GM23338 (cell line): ENCODE results near the gene FFAR2. TPM values are rescaled to one million over a fixed set of nuclear protein-coding genes. Genes with fewer than 3 reads are reported as not detected.

Experiments
- ATAC-seq: fragments of 200-7000 bp; cut with Tn5 transposase; 3 replicates; pipeline ENCODE4 v1.9.1; 2020
- DNase-seq: peaks from one replicate; pipeline ENCODE4 v3.0.0-alpha.2; 2015; ENCODE audit warnings: low spot score
- H2AFZ ChIP-seq: fragments of 200-600 bp; sonication (generic); 2 replicates; pipeline ENCODE4 v1.8.0; 2016; ENCODE audit warnings: antibody characterized with exemption, mild to moderate bottlenecking, moderate library complexity
- H3F3A ChIP-seq: fragments of 200-600 bp; sonication (generic); replicated peaks from 2 replicates; pipeline ENCODE4 v1.8.0; 2017; ENCODE audit warnings: antibody characterized with exemption, mixed run types, low read depth
- H3K27ac ChIP-seq: fragments of 200-600 bp; sonication (generic); 2 replicates; pipeline ENCODE4 v1.6.1; 2016; ENCODE audit warnings: low read depth
- H3K27me3 ChIP-seq: fragments of 200-600 bp; sonication (generic); 2 replicates; pipeline ENCODE4 v1.8.0; 2016; ENCODE audit warnings: mild to moderate bottlenecking, mixed run types, moderate library complexity; ENCODE audit not compliant: insufficient read depth
- H3K36me3 ChIP-seq: fragments of 200-600 bp; sonication (generic); 2 replicates; pipeline ENCODE4 v1.8.0; 2016; ENCODE audit warnings: mild to moderate bottlenecking; ENCODE audit not compliant: insufficient read depth
- H3K4me1 ChIP-seq: fragments of 200-600 bp; sonication (generic); 2 replicates; pipeline ENCODE4 v1.8.0; 2016; ENCODE audit warnings: mild to moderate bottlenecking, moderate library complexity; ENCODE audit not compliant: insufficient read depth
- H3K4me2 ChIP-seq: fragments of 200-600 bp; sonication (generic); 2 replicates; pipeline ENCODE4 v1.7.1; 2017; ENCODE audit warnings: mixed run types
- H3K4me3 ChIP-seq: fragments of 200-600 bp; sonication (generic); 2 replicates; pipeline ENCODE4 v1.6.1; 2016; ENCODE audit warnings: mixed run types
- H3K79me2 ChIP-seq: fragments of 200-600 bp; sonication (generic); replicated peaks from 2 replicates; pipeline ENCODE4 v1.8.0; 2017; ENCODE audit warnings: mild to moderate bottlenecking; ENCODE audit not compliant: insufficient read depth
- H3K9me2 ChIP-seq: fragments of 200-600 bp; sonication (generic); 2 replicates; pipeline ENCODE4 v1.8.0; 2017; ENCODE audit not compliant: insufficient read depth
- H4K20me1 ChIP-seq: fragments of 200-600 bp; sonication (generic); replicated peaks from 2 replicates; pipeline ENCODE4 v1.8.0; 2017; ENCODE audit warnings: mild to moderate bottlenecking; ENCODE audit not compliant: insufficient read depth
- H3K27ac Mint-ChIP-seq: 2 replicates; pipeline ENCODE4 v1.8.0; 2020; ENCODE audit warnings: inconsistent platforms, mild to moderate bottlenecking, moderate library complexity, mixed read lengths
- H3K27me3 Mint-ChIP-seq: 3 replicates; pipeline ENCODE4 v1.8.0; 2022; ENCODE audit warnings: low read depth, mild to moderate bottlenecking, moderate library complexity, mixed read lengths, inconsistent platforms; ENCODE audit not compliant: insufficient read depth, poor library complexity
- H3K36me3 Mint-ChIP-seq: 3 replicates; pipeline ENCODE4 v1.8.0; 2021; ENCODE audit warnings: low read depth, mild to moderate bottlenecking, inconsistent platforms, moderate library complexity, mixed read lengths
- H3K4me1 Mint-ChIP-seq: 3 replicates; pipeline ENCODE4 v1.8.0; 2020; ENCODE audit warnings: mild to moderate bottlenecking, inconsistent platforms, mixed read lengths
- H3K4me3 Mint-ChIP-seq: 3 replicates; pipeline ENCODE4 v1.8.0; 2021; ENCODE audit warnings: moderate library complexity, mild to moderate bottlenecking, inconsistent platforms, mixed read lengths
- H3K9me3 Mint-ChIP-seq: 3 replicates; pipeline ENCODE4 v1.8.0; 2020; ENCODE audit warnings: moderate library complexity, mild to moderate bottlenecking, inconsistent platforms, mixed read lengths
- CREB1 ChIP-seq: fragments of 250-450 bp; sonication (Bioruptor Pico); IDR thresholded peaks from 2 replicates; pipeline ENCODE4 v1.5.0; 2020; ENCODE audit warnings: low read depth, mild to moderate bottlenecking, moderate library complexity
- CTCF ChIP-seq, 2 experiments: fragments of 200-600 bp in 1 of 2; sonication (generic) in 1 of 2; conservative IDR thresholded peaks; 2 replicates each; pipeline versions ENCODE4 v1.5.1 to v1.6.1; 2016 to 2017; ENCODE audit warnings: antibody characterized with exemption in 2 of 2, low read depth in 2 of 2, mild to moderate bottlenecking in 2 of 2, moderate library complexity in 1 of 2
- ETS1 ChIP-seq: IDR thresholded peaks from 2 replicates; pipeline ENCODE4 v1.6.1; 2016; ENCODE audit warnings: antibody characterized with exemption
- EZH2 ChIP-seq: fragments of 200-600 bp; sonication (generic); IDR thresholded peaks from one replicate; pipeline ENCODE4 v1.8.0; 2017; ENCODE audit warnings: antibody characterized with exemption, mild to moderate bottlenecking, low read depth; ENCODE audit not compliant: unreplicated experiment
- EZH2phosphoT487 ChIP-seq: fragments of 200-600 bp; sonication (generic); IDR thresholded peaks from one replicate; pipeline ENCODE4 v1.8.1; 2018; ENCODE audit warnings: antibody characterized with exemption; ENCODE audit not compliant: unreplicated experiment
- JUNB ChIP-seq: IDR thresholded peaks from one replicate; pipeline ENCODE4 v1.6.1; 2016; ENCODE audit warnings: antibody characterized with exemption; ENCODE audit not compliant: unreplicated experiment
- NANOG ChIP-seq: IDR thresholded peaks from 2 replicates; pipeline ENCODE4 v1.6.1; 2016; ENCODE audit warnings: antibody characterized with exemption, borderline replicate concordance
- POLR2AphosphoS5 ChIP-seq: IDR thresholded peaks from 2 replicates; pipeline ENCODE4 v1.6.1; 2016; ENCODE audit warnings: antibody characterized with exemption, low read depth
- STAT1 ChIP-seq: IDR thresholded peaks from one replicate; pipeline ENCODE4 v1.6.1; 2016; ENCODE audit warnings: antibody characterized with exemption; ENCODE audit not compliant: unreplicated experiment
- ZNF114 ChIP-seq: fragments of 250-450 bp; sonication (Bioruptor Pico); IDR thresholded peaks from 2 replicates; pipeline ENCODE4 v1.5.0; 2020; ENCODE audit warnings: mild to moderate bottlenecking, moderate library complexity
- ZNF331 ChIP-seq: fragments of 250-450 bp; sonication (Bioruptor Pico); IDR thresholded peaks from 2 replicates; pipeline ENCODE4 v1.5.0; 2020; ENCODE audit warnings: low read depth, mild to moderate bottlenecking, moderate library complexity
- polyA plus RNA-seq: library from polyadenylated mRNA; unstranded; fragments of >200 nt; fragmentation: Nextera tagmentation; extraction: Ambion mirVana; gene quantifications from 2 replicates; pipeline ENCODE4 v1.2.1, GENCODE V29; 2016
- total RNA-seq: library from RNA; depleted of rRNA; stranded (reverse); fragments of >200 nt; shearing (Covaris generic); gene quantifications from 2 replicates; pipeline ENCODE4 v1.2.3, GENCODE V29; 2014
- TF ChIP-seq, protein P1 (sequence below): fragments of 250-450 bp; sonication (Bioruptor Pico); IDR thresholded peaks from 2 replicates; pipeline ENCODE4 v1.5.0; 2020; ENCODE audit warnings: mild to moderate bottlenecking, moderate library complexity
- TF ChIP-seq, protein P2 (sequence below): IDR thresholded peaks from one replicate; pipeline ENCODE4 v1.6.1; 2018; ENCODE audit warnings: antibody characterized with exemption; ENCODE audit not compliant: unreplicated experiment

The FFAR2 gene
- total and polyA plus RNA-seq, 2 experiments from 2014 or later, result not detected

DNA sequence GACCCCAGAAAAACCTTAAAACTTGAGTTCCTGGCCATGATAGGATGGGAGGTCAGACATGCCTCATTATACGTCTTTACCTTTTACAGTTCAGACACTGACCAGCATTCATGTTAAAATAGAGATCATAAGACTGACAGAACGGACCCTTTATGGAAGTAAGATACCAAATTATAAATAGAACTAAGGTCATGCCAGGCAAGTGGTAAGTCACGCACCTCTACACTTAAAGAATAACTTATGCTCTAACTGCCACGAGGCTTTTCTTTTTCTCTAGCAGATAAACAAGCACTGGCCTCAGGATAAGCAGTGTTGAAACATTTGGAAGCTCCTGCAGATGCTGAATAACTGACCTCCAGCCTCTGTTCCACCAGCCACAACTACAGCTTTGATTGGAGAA is 48.8 kb upstream of the FFAR2 start:
- no peak overlapping the region for H3K27ac ChIP-seq
- Mint-ChIP-seq H3K9me3 (no peaks in the 10 kb centered on the region), H3K27me3 (peaks cover 13% of the 10 kb centered on the region)

More for the DNA sequence above, 48.8 kb upstream of the FFAR2 start:
- Mint-ChIP-seq H3K4me1 (no peaks in the 10 kb centered on the region), H3K36me3 (no peaks in the 10 kb centered on the region), H3K27ac (no peak overlapping the region), H3K4me3 (no peak overlapping the region)
- Histone ChIP-seq H3K4me3 (no peak overlapping the region), H3K4me2 (no peak overlapping the region), H3K36me3 (no peaks in the 10 kb centered on the region), H3K4me1 (no peaks in the 10 kb centered on the region), H3K27me3 (no peaks in the 10 kb centered on the region), H2AFZ (no peak overlapping the region), H3K79me2 (no peaks in the 10 kb centered on the region), H4K20me1 (no peaks in the 10 kb centered on the region), H3K9me2 (no peaks in the 10 kb centered on the region), H3F3A (no peaks in the 10 kb centered on the region)
- ATAC-seq (no peak), DNase-seq (no peak)
- TF ChIP-seq STAT1, result no peak
- TF ChIP-seq ETS1, result no peak
- TF ChIP-seq ZNF331, result no peak
- no peak for TF ChIP-seq EZH2
- TF ChIP-seq JUNB, result no peak
- TF ChIP-seq, protein P1, sequence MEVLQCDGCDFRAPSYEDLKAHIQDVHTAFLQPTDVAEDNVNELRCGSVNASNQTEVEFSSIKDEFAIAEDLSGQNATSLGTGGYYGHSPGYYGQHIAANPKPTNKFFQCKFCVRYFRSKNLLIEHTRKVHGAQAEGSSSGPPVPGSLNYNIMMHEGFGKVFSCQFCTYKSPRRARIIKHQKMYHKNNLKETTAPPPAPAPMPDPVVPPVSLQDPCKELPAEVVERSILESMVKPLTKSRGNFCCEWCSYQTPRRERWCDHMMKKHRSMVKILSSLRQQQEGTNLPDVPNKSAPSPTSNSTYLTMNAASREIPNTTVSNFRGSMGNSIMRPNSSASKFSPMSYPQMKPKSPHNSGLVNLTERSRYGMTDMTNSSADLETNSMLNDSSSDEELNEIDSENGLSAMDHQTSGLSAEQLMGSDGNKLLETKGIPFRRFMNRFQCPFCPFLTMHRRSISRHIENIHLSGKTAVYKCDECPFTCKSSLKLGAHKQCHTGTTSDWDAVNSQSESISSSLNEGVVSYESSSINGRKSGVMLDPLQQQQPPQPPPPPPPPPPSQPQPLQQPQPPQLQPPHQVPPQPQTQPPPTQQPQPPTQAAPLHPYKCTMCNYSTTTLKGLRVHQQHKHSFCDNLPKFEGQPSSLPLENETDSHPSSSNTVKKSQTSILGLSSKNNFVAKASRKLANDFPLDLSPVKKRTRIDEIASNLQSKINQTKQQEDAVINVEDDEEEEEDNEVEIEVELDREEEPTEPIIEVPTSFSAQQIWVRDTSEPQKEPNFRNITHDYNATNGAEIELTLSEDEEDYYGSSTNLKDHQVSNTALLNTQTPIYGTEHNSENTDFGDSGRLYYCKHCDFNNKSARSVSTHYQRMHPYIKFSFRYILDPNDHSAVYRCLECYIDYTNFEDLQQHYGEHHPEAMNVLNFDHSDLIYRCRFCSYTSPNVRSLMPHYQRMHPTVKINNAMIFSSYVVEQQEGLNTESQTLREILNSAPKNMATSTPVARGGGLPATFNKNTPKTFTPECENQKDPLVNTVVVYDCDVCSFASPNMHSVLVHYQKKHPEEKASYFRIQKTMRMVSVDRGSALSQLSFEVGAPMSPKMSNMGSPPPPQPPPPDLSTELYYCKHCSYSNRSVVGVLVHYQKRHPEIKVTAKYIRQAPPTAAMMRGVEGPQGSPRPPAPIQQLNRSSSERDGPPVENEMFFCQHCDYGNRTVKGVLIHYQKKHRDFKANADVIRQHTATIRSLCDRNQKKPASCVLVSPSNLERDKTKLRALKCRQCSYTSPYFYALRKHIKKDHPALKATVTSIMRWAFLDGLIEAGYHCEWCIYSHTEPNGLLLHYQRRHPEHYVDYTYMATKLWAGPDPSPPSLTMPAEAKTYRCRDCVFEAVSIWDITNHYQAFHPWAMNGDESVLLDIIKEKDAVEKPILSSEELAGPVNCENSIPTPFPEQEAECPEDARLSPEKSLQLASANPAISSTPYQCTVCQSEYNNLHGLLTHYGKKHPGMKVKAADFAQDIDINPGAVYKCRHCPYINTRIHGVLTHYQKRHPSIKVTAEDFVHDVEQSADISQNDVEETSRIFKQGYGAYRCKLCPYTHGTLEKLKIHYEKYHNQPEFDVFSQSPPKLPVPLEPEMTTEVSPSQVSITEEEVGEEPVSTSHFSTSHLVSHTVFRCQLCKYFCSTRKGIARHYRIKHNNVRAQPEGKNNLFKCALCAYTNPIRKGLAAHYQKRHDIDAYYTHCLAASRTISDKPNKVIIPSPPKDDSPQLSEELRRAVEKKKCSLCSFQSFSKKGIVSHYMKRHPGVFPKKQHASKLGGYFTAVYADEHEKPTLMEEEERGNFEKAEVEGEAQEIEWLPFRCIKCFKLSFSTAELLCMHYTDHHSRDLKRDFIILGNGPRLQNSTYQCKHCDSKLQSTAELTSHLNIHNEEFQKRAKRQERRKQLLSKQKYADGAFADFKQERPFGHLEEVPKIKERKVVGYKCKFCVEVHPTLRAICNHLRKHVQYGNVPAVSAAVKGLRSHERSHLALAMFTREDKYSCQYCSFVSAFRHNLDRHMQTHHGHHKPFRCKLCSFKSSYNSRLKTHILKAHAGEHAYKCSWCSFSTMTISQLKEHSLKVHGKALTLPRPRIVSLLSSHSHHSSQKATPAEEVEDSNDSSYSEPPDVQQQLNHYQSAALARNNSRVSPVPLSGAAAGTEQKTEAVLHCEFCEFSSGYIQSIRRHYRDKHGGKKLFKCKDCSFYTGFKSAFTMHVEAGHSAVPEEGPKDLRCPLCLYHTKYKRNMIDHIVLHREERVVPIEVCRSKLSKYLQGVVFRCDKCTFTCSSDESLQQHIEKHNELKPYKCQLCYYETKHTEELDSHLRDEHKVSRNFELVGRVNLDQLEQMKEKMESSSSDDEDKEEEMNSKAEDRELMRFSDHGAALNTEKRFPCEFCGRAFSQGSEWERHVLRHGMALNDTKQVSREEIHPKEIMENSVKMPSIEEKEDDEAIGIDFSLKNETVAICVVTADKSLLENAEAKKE, result no peak
- TF ChIP-seq POLR2AphosphoS5, result no peak
- TF ChIP-seq NANOG, result no peak
- TF ChIP-seq EZH2phosphoT487, result no peak
- TF ChIP-seq CTCF (conservative IDR thresholded peaks at IDR 0.05; ENCODE audit: low read depth in 2 of 2), result no peak
- TF ChIP-seq, protein P2, sequence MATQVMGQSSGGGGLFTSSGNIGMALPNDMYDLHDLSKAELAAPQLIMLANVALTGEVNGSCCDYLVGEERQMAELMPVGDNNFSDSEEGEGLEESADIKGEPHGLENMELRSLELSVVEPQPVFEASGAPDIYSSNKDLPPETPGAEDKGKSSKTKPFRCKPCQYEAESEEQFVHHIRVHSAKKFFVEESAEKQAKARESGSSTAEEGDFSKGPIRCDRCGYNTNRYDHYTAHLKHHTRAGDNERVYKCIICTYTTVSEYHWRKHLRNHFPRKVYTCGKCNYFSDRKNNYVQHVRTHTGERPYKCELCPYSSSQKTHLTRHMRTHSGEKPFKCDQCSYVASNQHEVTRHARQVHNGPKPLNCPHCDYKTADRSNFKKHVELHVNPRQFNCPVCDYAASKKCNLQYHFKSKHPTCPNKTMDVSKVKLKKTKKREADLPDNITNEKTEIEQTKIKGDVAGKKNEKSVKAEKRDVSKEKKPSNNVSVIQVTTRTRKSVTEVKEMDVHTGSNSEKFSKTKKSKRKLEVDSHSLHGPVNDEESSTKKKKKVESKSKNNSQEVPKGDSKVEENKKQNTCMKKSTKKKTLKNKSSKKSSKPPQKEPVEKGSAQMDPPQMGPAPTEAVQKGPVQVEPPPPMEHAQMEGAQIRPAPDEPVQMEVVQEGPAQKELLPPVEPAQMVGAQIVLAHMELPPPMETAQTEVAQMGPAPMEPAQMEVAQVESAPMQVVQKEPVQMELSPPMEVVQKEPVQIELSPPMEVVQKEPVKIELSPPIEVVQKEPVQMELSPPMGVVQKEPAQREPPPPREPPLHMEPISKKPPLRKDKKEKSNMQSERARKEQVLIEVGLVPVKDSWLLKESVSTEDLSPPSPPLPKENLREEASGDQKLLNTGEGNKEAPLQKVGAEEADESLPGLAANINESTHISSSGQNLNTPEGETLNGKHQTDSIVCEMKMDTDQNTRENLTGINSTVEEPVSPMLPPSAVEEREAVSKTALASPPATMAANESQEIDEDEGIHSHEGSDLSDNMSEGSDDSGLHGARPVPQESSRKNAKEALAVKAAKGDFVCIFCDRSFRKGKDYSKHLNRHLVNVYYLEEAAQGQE, result no peak
- TF ChIP-seq CREB1 (CRISPR knock-in tag), result no peak
- no peak for TF ChIP-seq ZNF114 (CRISPR knock-in tag)
